Chondrocyte (in vitro differentiated cells): Measurements from ENCODE around the gene EML6. TPM values are rescaled to one million over a fixed set of nuclear protein-coding genes. Genes with fewer than 3 reads are reported as not detected.

Experiments used
- DNase-seq: peaks from one replicate; pipeline ENCODE4 v3.0.0; 2021; ENCODE audit warnings: mixed read lengths, low spot score
- H3K27ac Mint-ChIP-seq: one replicate; pipeline ENCODE4 v1.8.0; 2021; ENCODE audit warnings: mild to moderate bottlenecking, moderate library complexity, mixed read lengths; ENCODE audit not compliant: unreplicated experiment
- H3K27me3 Mint-ChIP-seq: 2 replicates; pipeline ENCODE4 v1.8.0; 2021; ENCODE audit warnings: low read depth, mixed read lengths
- H3K36me3 Mint-ChIP-seq: 2 replicates; pipeline ENCODE4 v1.8.0; 2021; ENCODE audit warnings: low read depth, mixed read lengths
- H3K4me1 Mint-ChIP-seq: 2 replicates; pipeline ENCODE4 v1.8.0; 2021; ENCODE audit warnings: low read depth, mild to moderate bottlenecking, mixed read lengths
- H3K4me3 Mint-ChIP-seq: one replicate; pipeline ENCODE4 v1.8.0; 2021; ENCODE audit warnings: mild to moderate bottlenecking, moderate library complexity, mixed read lengths; ENCODE audit not compliant: unreplicated experiment
- H3K9me3 Mint-ChIP-seq: 2 replicates; pipeline ENCODE4 v1.8.0; 2021; ENCODE audit warnings: low read depth, mixed read lengths
- total RNA-seq: library from RNA; stranded (reverse); gene quantifications from 3 replicates; pipeline ENCODE4 v1.2.1, GENCODE V29; 2021
- TF ChIP-seq, protein P1 (sequence below): fragments of 200-600 bp; sonication (generic); IDR thresholded peaks from 2 replicates; pipeline ENCODE4 v1.5.0; 2021; ENCODE audit warnings: antibody characterized with exemption, mild to moderate bottlenecking, moderate library complexity

EML6 gene
- total RNA-seq, 1 donor from 2014 or later = 1.1 TPM

GRCh38 chr2:54738281-54738680 is 14.8 kb downstream of the EML6 start:
- H3K4me1 Mint-ChIP-seq = no peaks in the 10 kb centered on the region
- H3K27ac Mint-ChIP-seq = no peak overlapping the region
- peaks cover 6% of the 10 kb centered on the region for H3K36me3 Mint-ChIP-seq
- no peaks in the 10 kb centered on the region for H3K9me3 Mint-ChIP-seq
- no peak for DNase-seq
- H3K27me3 Mint-ChIP-seq = no peaks in the 10 kb centered on the region
- TF ChIP-seq, protein P1, sequence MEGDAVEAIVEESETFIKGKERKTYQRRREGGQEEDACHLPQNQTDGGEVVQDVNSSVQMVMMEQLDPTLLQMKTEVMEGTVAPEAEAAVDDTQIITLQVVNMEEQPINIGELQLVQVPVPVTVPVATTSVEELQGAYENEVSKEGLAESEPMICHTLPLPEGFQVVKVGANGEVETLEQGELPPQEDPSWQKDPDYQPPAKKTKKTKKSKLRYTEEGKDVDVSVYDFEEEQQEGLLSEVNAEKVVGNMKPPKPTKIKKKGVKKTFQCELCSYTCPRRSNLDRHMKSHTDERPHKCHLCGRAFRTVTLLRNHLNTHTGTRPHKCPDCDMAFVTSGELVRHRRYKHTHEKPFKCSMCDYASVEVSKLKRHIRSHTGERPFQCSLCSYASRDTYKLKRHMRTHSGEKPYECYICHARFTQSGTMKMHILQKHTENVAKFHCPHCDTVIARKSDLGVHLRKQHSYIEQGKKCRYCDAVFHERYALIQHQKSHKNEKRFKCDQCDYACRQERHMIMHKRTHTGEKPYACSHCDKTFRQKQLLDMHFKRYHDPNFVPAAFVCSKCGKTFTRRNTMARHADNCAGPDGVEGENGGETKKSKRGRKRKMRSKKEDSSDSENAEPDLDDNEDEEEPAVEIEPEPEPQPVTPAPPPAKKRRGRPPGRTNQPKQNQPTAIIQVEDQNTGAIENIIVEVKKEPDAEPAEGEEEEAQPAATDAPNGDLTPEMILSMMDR = no peak
- no peak overlapping the region for H3K4me3 Mint-ChIP-seq

DNA sequence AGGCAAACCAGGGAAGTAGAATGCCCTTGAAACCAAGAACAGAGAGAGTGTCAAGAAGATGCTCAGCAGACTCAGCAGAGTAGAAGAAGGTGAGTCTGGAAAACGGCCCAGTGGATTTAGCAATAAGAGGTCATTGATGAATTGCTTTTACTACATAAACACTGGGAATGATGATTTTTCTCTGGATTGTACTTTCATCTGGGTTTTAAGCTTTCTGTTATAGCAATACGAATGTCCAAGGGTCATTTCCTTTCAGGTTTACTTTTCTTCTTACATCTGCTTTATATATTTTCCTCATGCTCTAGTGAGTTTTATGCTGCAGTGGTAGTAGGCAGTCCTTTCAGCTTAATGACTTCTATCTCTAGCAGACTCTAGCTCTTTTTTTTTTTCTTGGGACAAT is 16.9 kb downstream of the EML6 start:
- Mint-ChIP-seq H3K27ac (no peak overlapping the region), H3K9me3 (no peaks in the 10 kb centered on the region), H3K27me3 (peaks cover 2% of the 10 kb centered on the region), H3K36me3 (peaks cover 3% of the 10 kb centered on the region), H3K4me1 (no peaks in the 10 kb centered on the region), H3K4me3 (no peak overlapping the region)
- TF ChIP-seq, protein P1 = no peak
- DNase-seq = no peak

DNA sequence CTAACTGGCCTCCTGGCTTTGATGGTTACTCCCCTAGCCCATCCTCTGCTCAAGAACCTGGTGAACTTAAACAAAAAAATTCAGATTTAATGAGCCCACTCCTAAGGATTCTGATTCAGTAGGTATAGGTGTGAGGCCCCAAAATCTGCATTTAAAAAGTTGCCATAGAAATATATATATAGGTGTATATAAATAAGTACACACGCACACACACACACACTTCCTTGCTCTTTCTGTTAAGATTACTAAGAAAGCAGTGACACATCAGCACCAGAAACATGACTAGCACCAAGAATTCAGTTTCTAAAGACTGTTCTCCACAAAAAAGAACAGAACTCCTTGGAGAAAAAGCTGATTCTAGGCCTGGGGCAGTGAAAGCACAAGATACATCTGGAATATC is 17.8 kb downstream of the EML6 start:
- no peak overlapping the region for H3K4me3 Mint-ChIP-seq
- no peaks in the 10 kb centered on the region for H3K9me3 Mint-ChIP-seq
- H3K27ac Mint-ChIP-seq = no peak overlapping the region
- H3K4me1 Mint-ChIP-seq = no peaks in the 10 kb centered on the region
- H3K36me3 Mint-ChIP-seq = peaks cover 3% of the 10 kb centered on the region
- peaks cover 5% of the 10 kb centered on the region for H3K27me3 Mint-ChIP-seq
- TF ChIP-seq, protein P1 = no peak
- no peak for DNase-seq

- no peaks in the 10 kb centered on the region for H3K9me3 Mint-ChIP-seq
- H3K27ac Mint-ChIP-seq = no peak overlapping the region
- peaks cover 5% of the 10 kb centered on the region for H3K27me3 Mint-ChIP-seq
- no peak overlapping the region for H3K4me3 Mint-ChIP-seq
- TF ChIP-seq, protein P1 = no peak
- H3K4me1 Mint-ChIP-seq = no peaks in the 10 kb centered on the region
- no peaks in the 10 kb centered on the region for H3K36me3 Mint-ChIP-seq
- DNase-seq = no peak
Measured at GRCh38 chr2:54750040-54750439, 26.6 kb downstream of the EML6 start.

DNA sequence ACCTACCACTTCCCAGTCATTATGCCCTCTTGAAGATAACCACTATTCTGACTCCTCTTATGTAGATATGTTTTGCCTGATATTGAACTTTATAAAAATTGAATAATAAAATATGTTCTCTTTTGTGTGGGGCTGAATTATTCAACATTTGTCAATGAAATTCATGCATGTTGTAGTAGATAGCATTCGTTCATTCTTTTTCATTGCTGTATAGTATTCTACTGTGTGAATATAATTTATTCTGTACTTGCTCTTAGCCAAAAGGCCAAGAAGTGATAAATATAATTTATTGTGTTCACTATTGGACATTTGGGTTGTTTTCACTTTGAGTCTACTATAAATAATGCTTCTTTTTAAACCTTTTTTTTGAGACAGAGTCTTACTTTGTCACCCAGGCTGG is 29.0 kb downstream of the EML6 start:
- TF ChIP-seq, protein P1 = no peak
- no peak overlapping the region for H3K4me3 Mint-ChIP-seq
- no peaks in the 10 kb centered on the region for H3K4me1 Mint-ChIP-seq

More for the DNA sequence above, 29.0 kb downstream of the EML6 start:
- Mint-ChIP-seq H3K27me3 (peaks cover 6% of the 10 kb centered on the region), H3K27ac (no peak overlapping the region), H3K36me3 (no peaks in the 10 kb centered on the region), H3K9me3 (no peaks in the 10 kb centered on the region)
- DNase-seq = no peak
